ENCODE data around the gene SLC16A10.
"Not testable (repeated sequence)": the region's sequence is repeated elsewhere in the genome, so short reads cannot be mapped to it uniquely, and the experiment has no call there.

Gene SLC16A10

GRCh38 chr6:111087106-111087835, at the start of gene SLC16A10:
TSS of gene SLC16A10 (plus strand) at chr6:111087503. CDS start at chr6:111087753, 250 bp downstream.
- DNase-seq, result peak; percentile 86

- no peak for DNase-seq
Observed at GRCh38 chr6:111038534-111039252, 48.6 kb upstream of the SLC16A10 start.

GRCh38 chr6:111041917-111042316, 45.4 kb upstream of the SLC16A10 start:
- DNase-seq, result no peak

GRCh38 chr6:111047244-111047643, 40.1 kb upstream of the SLC16A10 start:
- DNase-seq, result no peak

GRCh38 chr6:111050261-111051023, 36.9 kb upstream of the SLC16A10 start:
- no peak for DNase-seq

GRCh38 chr6:111052171-111052570, 35.1 kb upstream of the SLC16A10 start:
- no peak for DNase-seq

GRCh38 chr6:111057074-111057752, 30.1 kb upstream of the SLC16A10 start:
- DNase-seq, result peak; percentile 53

GRCh38 chr6:111061508-111061907, 25.8 kb upstream of the SLC16A10 start:
- DNase-seq, result no peak

- DNase-seq, result not testable (repeated sequence)
Observed at GRCh38 chr6:111061985-111062384, 25.3 kb upstream of the SLC16A10 start.

- not testable (repeated sequence) for DNase-seq
Observed at GRCh38 chr6:111062860-111063259, 24.4 kb upstream of the SLC16A10 start.

GRCh38 chr6:111068109-111068865, 19.0 kb upstream of the SLC16A10 start:
- DNase-seq, result no peak

GRCh38 chr6:111068866-111069234, 18.5 kb upstream of the SLC16A10 start:
- no peak for DNase-seq

- DNase-seq, result no peak
Observed at GRCh38 chr6:111069382-111070104, 17.8 kb upstream of the SLC16A10 start.

GRCh38 chr6:111070105-111071005, 16.9 kb upstream of the SLC16A10 start:
- DNase-seq, result no peak

- no peak for DNase-seq
Observed at GRCh38 chr6:111072801-111073360, 14.4 kb upstream of the SLC16A10 start.

GRCh38 chr6:111074311-111074710, 13.0 kb upstream of the SLC16A10 start:
- no peak for DNase-seq

GRCh38 chr6:111076024-111076695, 11.1 kb upstream of the SLC16A10 start:
- no peak for DNase-seq

GRCh38 chr6:111080698-111081097, 6.6 kb upstream of the SLC16A10 start:
- no peak for DNase-seq

- no peak for DNase-seq
Observed at GRCh38 chr6:111086685-111087084, 618 bp upstream of the SLC16A10 start.
